Esophagus (tissue), 2 donors: ENCODE results near the gene TMEM19. TPM values are rescaled to one million over a fixed set of nuclear protein-coding genes. Genes with fewer than 3 reads are reported as not detected.

Experiments used
- H3K27ac ChIP-seq, 2 donors: one replicate each; pipeline ENCODE4 v1.5.1; 2013; ENCODE audit warnings: low read depth in 2 of 2, mild to moderate bottlenecking in 2 of 2, inconsistent platforms in 1 of 2, low read length in 1 of 2, moderate library complexity in 1 of 2
- H3K27me3 ChIP-seq, 2 donors: one replicate each; pipeline ENCODE4 v1.6.1; 2013; ENCODE audit warnings: low read length in 2 of 2, control low read depth in 1 of 2, mild to moderate bottlenecking in 1 of 2; ENCODE audit not compliant: insufficient read depth in 2 of 2, control insufficient read depth in 1 of 2
- H3K36me3 ChIP-seq, 2 donors: one replicate each; pipeline ENCODE4 v1.6.1; 2013; ENCODE audit warnings: low read length in 1 of 2; ENCODE audit not compliant: control insufficient read depth in 2 of 2, insufficient read depth in 2 of 2
- H3K4me1 ChIP-seq, 2 donors: one replicate each; pipeline ENCODE4 v1.6.1; 2013; ENCODE audit warnings: low read length in 1 of 2; ENCODE audit not compliant: control insufficient read depth in 2 of 2, insufficient read depth in 2 of 2
- H3K4me3 ChIP-seq, 2 donors: one replicate each; pipeline ENCODE4 v1.5.1; 2013; ENCODE audit warnings: low read length in 2 of 2, mild to moderate bottlenecking in 2 of 2, low read depth in 1 of 2, moderate library complexity in 1 of 2
- H3K9me3 ChIP-seq, 2 donors: one replicate each; pipeline ENCODE4 v1.6.1; 2013; ENCODE audit warnings: mild to moderate bottlenecking in 2 of 2, low read depth in 1 of 2, low read length in 1 of 2, moderate library complexity in 1 of 2; ENCODE audit not compliant: control insufficient read depth in 2 of 2, insufficient read depth in 1 of 2
- WGBS, 2 donors: extraction: QIAGEN DNeasy Blood & Tissue Kit; methylation state at CpG; one replicate each; pipeline ENCODE4 v1.1.7; 2013; 5-methylcytosine and 5-hydroxymethylcytosine counted together
- polyA plus RNA-seq, 2 donors: library from polyadenylated mRNA; stranded (reverse); fragments of 200-250 nt; gene quantifications; one replicate each; pipeline ENCODE4 v1.2.3, GENCODE V29; 2013
- donor health status: healthy with polysubstance abuse.
- donor health status: Bipolar disorder and iron deficiency.

Gene TMEM19
- 10 to 100 TPM; 15.5 to 32.1 TPM for polyA plus RNA-seq

GRCh38 chr12:71685914-71686657, at the start of gene TMEM19:
Gene TMEM19, plus strand, starts transcription at chr12:71686082. Its CDS starts 599 bp downstream, at chr12:71686681.
- no peaks in the 10 kb centered on the region for H3K4me1 ChIP-seq
- no peaks in the 10 kb centered on the region for H3K9me3 ChIP-seq
- no peaks in the 10 kb centered on the region for H3K36me3 ChIP-seq
- H3K4me3 ChIP-seq, result peak within 1 kb of the TSS; percentile 65 to 88
- peak within 1 kb of the TSS; percentile 88 to 99 for H3K27ac ChIP-seq
- no peaks in the 10 kb centered on the region for H3K27me3 ChIP-seq
- 0% methylated on average over 59 to 63 of the region's 63 CpGs for WGBS, 2 donors

- no peak overlapping the region for H3K4me3 ChIP-seq
- no peaks in the 10 kb centered on the region for H3K9me3 ChIP-seq
- H3K4me1 ChIP-seq, result no peaks in the 10 kb centered on the region
- peaks cover 3 to 6% of the 10 kb centered on the region in 2 donors for H3K36me3 ChIP-seq
- H3K27me3 ChIP-seq, result no peaks in the 10 kb centered on the region
- WGBS, 2 donors, result 29 to 30% methylated on average over 3 of the region's 3 CpGs
- no peak overlapping the region for H3K27ac ChIP-seq
Measured at GRCh38 chr12:71636704-71637115, 49.2 kb upstream of the TMEM19 start.

GRCh38 chr12:71638499-71638898, 47.4 kb upstream of the TMEM19 start:
- H3K4me3 ChIP-seq, result no peak overlapping the region
- no peaks in the 10 kb centered on the region for H3K4me1 ChIP-seq
- H3K27me3 ChIP-seq, result no peaks in the 10 kb centered on the region
- peaks cover 3 to 9% of the 10 kb centered on the region in 2 donors for H3K36me3 ChIP-seq
- H3K9me3 ChIP-seq, result no peaks in the 10 kb centered on the region
- no peak overlapping the region for H3K27ac ChIP-seq

GRCh38 chr12:71639341-71639760, 46.5 kb upstream of the TMEM19 start:
- WGBS, 2 donors, result 63 to 74% methylated on average over 2 of the region's 2 CpGs
- H3K36me3 ChIP-seq, result peaks cover 3 to 9% of the 10 kb centered on the region in 2 donors
- no peaks in the 10 kb centered on the region for H3K4me1 ChIP-seq
- H3K4me3 ChIP-seq, result no peak overlapping the region
- H3K9me3 ChIP-seq, result no peaks in the 10 kb centered on the region
- H3K27ac ChIP-seq, result no peak overlapping the region
- H3K27me3 ChIP-seq, result no peaks in the 10 kb centered on the region

- Histone ChIP-seq H3K36me3 (peaks cover 3 to 12% of the 10 kb centered on the region in 2 donors), H3K4me3 (no peak overlapping the region), H3K4me1 (no peaks in the 10 kb centered on the region), H3K27ac (peak overlapping the region in 1 of 2 donors; percentile 57), H3K9me3 (no peaks in the 10 kb centered on the region), H3K27me3 (no peaks in the 10 kb centered on the region)
- WGBS, 2 donors, result 79 to 82% methylated on average over 2 of the region's 2 CpGs
Measured at GRCh38 chr12:71640316-71640715, 45.6 kb upstream of the TMEM19 start.

- peaks cover under 1 to 12% of the 10 kb centered on the region in 2 donors for H3K36me3 ChIP-seq
- no peak overlapping the region for H3K4me3 ChIP-seq
- H3K27ac ChIP-seq, result no peak overlapping the region
- 92 to 93% methylated on average over 2 of the region's 2 CpGs for WGBS, 2 donors
- no peaks in the 10 kb centered on the region for H3K9me3 ChIP-seq
- no peaks in the 10 kb centered on the region for H3K27me3 ChIP-seq
- no peaks in the 10 kb centered on the region for H3K4me1 ChIP-seq
Measured at GRCh38 chr12:71641390-71641789, 44.5 kb upstream of the TMEM19 start.

- Histone ChIP-seq H3K36me3 (peaks cover 0 to 12% of the 10 kb centered on the region in 2 donors), H3K9me3 (no peaks in the 10 kb centered on the region), H3K27ac (no peak overlapping the region), H3K27me3 (no peaks in the 10 kb centered on the region), H3K4me3 (no peak overlapping the region), H3K4me1 (no peaks in the 10 kb centered on the region)
- 70 to 77% methylated on average over 2 of the region's 2 CpGs for WGBS, 2 donors
Measured at GRCh38 chr12:71642264-71642663, 43.6 kb upstream of the TMEM19 start.

- 83 to 91% methylated on average over 3 of the region's 3 CpGs for WGBS, 2 donors
- Histone ChIP-seq H3K4me3 (no peak overlapping the region), H3K4me1 (no peaks in the 10 kb centered on the region), H3K27ac (no peak overlapping the region), H3K9me3 (no peaks in the 10 kb centered on the region), H3K27me3 (no peaks in the 10 kb centered on the region), H3K36me3 (peaks cover 0 to 9% of the 10 kb centered on the region in 2 donors)
Measured at GRCh38 chr12:71645268-71645667, 40.6 kb upstream of the TMEM19 start.

- 78 to 83% methylated on average over 3 of the region's 3 CpGs for WGBS, 2 donors
Measured at GRCh38 chr12:71646512-71646911, 39.4 kb upstream of the TMEM19 start.

GRCh38 chr12:71648537-71648936, 37.3 kb upstream of the TMEM19 start:
- peaks cover 0 to 3% of the 10 kb centered on the region in 2 donors for H3K36me3 ChIP-seq

More at GRCh38 chr12:71646512-71646911, 39.4 kb upstream of the TMEM19 start:
- Histone ChIP-seq H3K36me3 (peaks cover 0 to 6% of the 10 kb centered on the region in 2 donors), H3K9me3 (no peaks in the 10 kb centered on the region), H3K4me3 (no peak overlapping the region), H3K4me1 (no peaks in the 10 kb centered on the region), H3K27me3 (no peaks in the 10 kb centered on the region), H3K27ac (no peak overlapping the region)

More at GRCh38 chr12:71648537-71648936, 37.3 kb upstream of the TMEM19 start:
- H3K27ac ChIP-seq, result no peak overlapping the region
- H3K27me3 ChIP-seq, result no peaks in the 10 kb centered on the region
- no peaks in the 10 kb centered on the region for H3K4me1 ChIP-seq
- no peak overlapping the region for H3K4me3 ChIP-seq
- no peaks in the 10 kb centered on the region for H3K9me3 ChIP-seq
- WGBS, 2 donors, result 44 to 49% methylated on average over 4 of the region's 4 CpGs
